Dermis microvascular lymphatic vessel endothelial cell (primary cell): ENCODE results near the gene PIGC. TPM values are rescaled to one million over a fixed set of nuclear protein-coding genes. Genes with fewer than 3 reads are reported as not detected.
A peak's percentile ranks its signal among the peaks of the same experiment; 100 is the strongest.
"Not testable (repeated sequence)": the region's sequence is repeated elsewhere in the genome, so short reads cannot be mapped to it uniquely, and the experiment has no call there.

Experiments used
- DNase-seq, 2 donors: peaks; one replicate each; pipeline versions ENCODE4 v3.0.0 to v3.0.0-alpha.2; 2010; ENCODE audit warnings: low read depth in 2 of 2
- total RNA-seq: library from RNA; depleted of rRNA; stranded (reverse); fragments of >200 nt; gene quantifications from 2 replicates; pipeline ENCODE4 v1.2.1, GENCODE V29; 2014

Gene PIGC
- total RNA-seq, 1 donor from 2014 or later: 13.5 TPM

- DNase-seq: no peak
These were observed 23.0 kb upstream of the PIGC start for GRCh38 chr1:172466795-172467407.

GRCh38 chr1:172465617-172466016 lies 21.7 kb upstream of the PIGC start:
- DNase-seq: no peak

- DNase-seq: no peak
These were observed 17.0 kb upstream of the PIGC start for GRCh38 chr1:172460887-172461315.

- no peak for DNase-seq
These were observed 16.3 kb upstream of the PIGC start for GRCh38 chr1:172460177-172460576.

GRCh38 chr1:172457479-172458130 lies 13.7 kb upstream of the PIGC start:
- no peak for DNase-seq

GRCh38 chr1:172456344-172456769 lies 12.5 kb upstream of the PIGC start:
- no peak for DNase-seq

GRCh38 chr1:172455451-172455850 lies 11.6 kb upstream of the PIGC start:
- DNase-seq: no peak

- DNase-seq: no peak
These were observed 9.7 kb upstream of the PIGC start for GRCh38 chr1:172453607-172454006.

GRCh38 chr1:172453153-172453545 lies 9.3 kb upstream of the PIGC start:
- no peak for DNase-seq

- no peak for DNase-seq
These were observed 8.8 kb upstream of the PIGC start for GRCh38 chr1:172452536-172453152.

- no peak for DNase-seq
These were observed 7.2 kb upstream of the PIGC start for GRCh38 chr1:172451002-172451443.

GRCh38 chr1:172450524-172450885 lies 6.6 kb upstream of the PIGC start:
- DNase-seq: no peak

GRCh38 chr1:172449585-172450523 lies 6.0 kb upstream of the PIGC start:
- DNase-seq: peak in 1 of 2 donors; percentile 62

GRCh38 chr1:172448995-172449584 lies 5.2 kb upstream of the PIGC start:
- peak in 1 of 2 donors; percentile 13 for DNase-seq

GRCh38 chr1:172447641-172448040 lies 3.8 kb upstream of the PIGC start:
- no peak for DNase-seq

GRCh38 chr1:172446547-172446946 lies 2.7 kb upstream of the PIGC start:
- DNase-seq: no peak

GRCh38 chr1:172442843-172443565 lies 865 bp downstream of the PIGC start:
- DNase-seq: no peak

- DNase-seq: peak; percentile 43 to 58
These were observed 1.5 kb downstream of the PIGC start for GRCh38 chr1:172442404-172442803.

- DNase-seq: not testable (repeated sequence)
These were observed 6.7 kb downstream of the PIGC start for GRCh38 chr1:172437183-172437582.

- DNase-seq: no peak
These were observed 12.1 kb downstream of the PIGC start for GRCh38 chr1:172431721-172432192.

- no peak for DNase-seq
These were observed 12.7 kb downstream of the PIGC start for GRCh38 chr1:172431204-172431603.
